NCI-H1048 (cell line): ENCODE measurements around the gene NOM1.
"Not testable (repeated sequence)": the region's sequence is repeated elsewhere in the genome, so short reads cannot be mapped to it uniquely, and the experiment has no call there.

Experiments used
- DNase-seq: peaks from one replicate; lab custom pipeline; 2025; lab: John Stamatoyannopoulos, UW

NOM1 gene

DNA sequence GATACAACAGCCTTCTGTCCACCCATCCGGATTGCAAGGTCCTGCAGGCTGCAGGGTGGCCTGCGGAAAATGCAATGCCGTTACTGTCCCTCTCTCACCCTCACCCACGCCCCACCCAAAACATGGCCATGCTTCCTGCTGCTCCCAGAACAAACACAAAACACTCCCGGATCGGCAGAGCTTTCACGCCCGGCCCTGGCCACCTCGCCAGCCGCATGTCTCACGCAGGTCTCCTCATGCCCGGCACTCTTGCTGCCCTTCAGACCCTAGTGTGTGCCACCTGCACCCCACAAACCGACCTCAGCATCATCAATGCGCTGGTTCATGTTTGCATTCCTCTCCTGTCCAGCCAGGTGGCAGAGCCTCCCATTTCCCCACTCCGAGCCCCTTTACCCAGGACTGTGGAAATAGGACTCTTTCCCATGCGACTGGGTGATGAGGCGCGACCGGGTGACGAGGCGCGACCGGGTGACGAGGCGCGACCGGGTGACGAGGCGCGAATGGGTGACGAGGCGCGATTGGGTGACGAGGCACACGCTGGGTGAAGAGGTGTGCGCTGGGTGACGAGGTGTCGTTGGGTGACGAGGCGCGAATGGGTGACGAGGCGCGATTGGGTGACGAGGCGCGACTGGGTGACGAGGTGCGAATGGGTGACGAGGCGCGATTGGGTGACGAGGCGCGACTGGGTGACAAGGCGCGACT lies 8.9 kb upstream of the NOM1 start:
- no peak for DNase-seq

DNA sequence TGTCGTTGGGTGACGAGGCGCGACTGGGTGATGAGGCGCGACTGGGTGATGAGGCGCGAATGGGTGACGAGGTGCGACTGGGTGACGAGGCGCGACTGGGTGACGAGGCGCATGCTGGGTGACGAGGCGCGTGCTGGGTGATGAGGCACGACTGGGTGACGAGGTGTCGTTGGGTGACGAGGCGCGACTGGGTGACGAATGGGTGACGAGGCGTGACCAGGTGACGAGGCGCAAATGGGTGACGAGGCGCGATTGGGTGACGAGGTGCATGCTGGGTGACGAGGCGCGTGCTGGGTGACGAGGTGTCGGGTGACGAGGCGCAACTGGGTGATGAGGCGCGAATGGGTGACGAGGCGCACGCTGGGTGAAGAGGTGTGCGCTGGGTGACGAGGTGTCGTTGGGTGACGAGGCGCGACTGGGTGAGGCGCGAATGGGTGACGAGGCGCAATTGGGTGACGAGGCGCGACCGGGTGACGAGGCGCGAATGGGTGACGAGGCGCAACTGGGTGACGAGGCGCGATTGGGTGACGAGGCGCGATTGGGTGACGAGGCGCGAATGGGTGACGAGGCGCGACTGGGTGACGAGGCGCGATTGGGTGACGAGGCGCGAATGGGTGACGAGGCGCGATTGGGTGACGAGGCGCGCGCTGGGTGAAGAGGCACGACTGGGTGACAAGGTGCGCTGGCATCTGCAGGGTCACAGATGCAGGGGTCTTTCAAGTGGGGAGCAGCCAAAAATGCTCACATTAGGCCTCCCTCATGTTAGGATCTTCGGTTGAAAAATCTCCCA lies 7.9 kb upstream of the NOM1 start:
- no peak for DNase-seq

DNA sequence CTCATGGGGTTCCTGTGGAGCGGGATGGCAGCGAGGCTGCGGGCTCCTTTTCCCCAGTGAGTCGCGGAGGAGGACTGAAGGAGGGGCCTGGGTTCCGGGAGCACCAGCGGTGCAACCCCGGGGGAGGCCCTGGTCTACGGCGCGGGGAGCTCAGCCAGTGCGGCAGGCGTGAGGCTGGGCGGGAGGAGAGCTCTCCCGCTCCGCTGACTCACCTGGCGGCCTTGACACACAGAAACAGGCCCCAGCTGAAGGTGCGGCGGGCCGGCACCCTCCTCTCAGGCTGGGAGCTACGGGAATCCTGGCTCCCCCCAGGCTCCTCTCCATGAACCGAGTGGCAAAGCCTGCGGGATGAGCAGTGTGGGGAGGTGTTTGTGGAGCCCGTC lies 6.8 kb upstream of the NOM1 start:
- no peak for DNase-seq

DNA sequence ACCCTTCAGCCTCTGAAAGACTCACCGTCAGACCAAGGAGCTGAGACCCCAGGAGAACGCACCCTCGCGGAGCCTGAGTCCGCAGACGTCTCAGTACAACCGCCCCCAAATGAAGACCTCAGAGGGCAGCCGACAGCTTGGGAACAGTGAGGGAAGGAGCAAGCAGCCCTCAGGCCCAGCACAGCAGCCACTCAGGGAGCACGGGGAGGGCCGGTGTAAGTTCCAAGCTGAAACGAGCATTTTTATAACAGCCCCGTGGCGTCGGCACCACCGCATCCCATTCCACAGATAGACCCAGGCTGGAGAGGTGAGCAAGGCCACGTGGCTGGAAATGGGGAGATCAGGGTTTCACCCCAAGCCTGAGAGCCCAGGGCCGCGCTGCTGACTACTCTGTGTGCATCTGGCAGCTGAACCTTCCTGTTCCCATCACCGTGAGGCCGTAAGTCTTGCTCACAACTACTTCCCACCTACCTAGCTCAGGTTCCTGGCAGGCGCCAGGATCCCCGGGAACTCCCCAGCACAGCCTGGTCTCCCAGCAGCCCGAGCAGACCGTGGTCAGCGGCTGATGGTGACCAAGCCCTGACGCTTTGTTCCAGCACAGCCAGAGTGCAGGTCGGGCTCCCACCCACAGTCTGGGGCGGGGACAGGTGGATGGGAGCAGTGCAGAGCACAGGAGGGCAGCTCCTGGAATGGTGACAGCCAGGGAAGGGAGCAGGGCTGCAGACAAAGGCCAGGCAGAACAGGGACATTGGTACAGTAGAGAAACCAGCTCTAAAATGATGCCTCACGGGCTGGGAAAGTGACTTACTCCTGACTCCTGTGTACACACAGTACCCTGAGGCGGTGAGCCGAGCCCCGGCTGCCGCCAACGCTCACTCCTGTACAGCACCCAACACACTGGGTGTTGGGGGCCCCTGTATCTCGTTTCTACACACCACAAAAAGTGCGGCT lies 6.1 kb upstream of the NOM1 start:
- no peak for DNase-seq

DNA sequence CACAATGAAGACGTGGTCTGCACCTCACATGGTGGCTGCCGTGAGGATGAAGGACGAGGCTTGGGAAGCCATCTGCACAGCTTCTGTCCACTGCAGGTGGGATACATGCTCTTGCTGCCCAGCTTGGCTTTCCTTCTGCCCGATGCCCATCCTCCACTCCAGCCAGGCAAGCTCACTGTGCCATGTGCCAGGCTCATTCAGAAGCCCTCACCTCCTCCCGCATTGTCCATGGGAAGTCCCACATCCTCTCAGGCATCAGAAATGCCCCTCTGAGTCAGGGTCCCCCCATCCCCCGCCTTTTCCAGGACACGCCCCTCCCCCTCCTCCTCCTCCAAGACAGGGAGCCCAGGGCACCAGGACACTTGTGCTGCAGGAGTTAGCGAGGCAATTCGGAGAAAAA lies 4.6 kb upstream of the NOM1 start:
- no peak for DNase-seq

DNA sequence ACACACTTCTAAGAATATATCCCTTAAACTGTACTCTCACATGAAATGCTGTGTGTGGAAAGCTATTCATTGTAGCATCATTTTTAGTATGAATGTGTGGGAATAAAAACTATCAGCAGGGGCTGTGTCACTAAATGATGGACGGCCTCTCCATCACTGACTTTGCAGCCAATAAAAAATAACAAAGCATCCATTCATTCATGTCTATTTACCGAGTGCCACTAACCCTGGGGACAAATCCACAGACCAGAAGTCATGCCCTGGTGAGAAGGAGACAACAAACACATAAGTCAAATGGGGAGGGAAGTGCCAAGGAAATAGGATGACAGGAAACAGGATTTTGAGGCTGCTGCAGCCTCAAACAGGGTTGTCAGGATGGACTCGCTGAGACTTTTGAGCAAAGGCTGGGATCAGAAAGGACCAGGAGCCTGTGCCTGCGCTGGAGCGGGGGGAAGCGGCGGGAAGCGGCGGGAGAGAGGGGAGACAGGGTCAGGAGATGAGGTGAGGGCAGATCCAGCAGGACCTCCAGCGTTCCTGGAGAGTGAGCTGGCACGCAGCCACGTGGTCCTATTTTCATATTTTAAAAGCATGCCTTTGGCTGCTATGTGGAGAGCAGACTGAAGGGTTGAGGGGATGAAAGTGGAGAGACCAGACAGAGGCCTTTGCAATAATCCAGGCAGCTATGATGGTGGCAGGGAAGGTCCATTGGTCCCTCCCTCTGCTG lies 2.2 kb upstream of the NOM1 start:
- DNase-seq = no peak

DNA sequence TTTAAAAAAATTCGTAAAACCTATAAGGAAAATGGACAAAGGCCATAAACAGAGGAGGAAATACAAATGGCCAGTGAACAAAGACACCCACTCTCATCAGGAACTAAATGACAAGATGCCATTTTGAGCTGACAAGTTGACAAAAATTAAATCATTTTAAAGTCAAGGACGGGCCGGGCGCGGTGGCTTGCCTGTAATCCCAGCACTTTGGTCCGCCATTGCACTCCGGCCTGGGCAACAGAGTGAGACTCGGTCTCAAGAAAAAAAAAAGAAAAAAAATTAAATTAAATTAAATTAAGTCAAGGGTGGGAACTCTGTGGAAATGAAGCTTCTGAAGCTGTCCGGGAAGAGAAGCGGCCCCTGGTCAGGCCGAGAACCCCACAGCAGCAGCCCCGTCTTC lies 1.2 kb upstream of the NOM1 start:
- no peak for DNase-seq

DNA sequence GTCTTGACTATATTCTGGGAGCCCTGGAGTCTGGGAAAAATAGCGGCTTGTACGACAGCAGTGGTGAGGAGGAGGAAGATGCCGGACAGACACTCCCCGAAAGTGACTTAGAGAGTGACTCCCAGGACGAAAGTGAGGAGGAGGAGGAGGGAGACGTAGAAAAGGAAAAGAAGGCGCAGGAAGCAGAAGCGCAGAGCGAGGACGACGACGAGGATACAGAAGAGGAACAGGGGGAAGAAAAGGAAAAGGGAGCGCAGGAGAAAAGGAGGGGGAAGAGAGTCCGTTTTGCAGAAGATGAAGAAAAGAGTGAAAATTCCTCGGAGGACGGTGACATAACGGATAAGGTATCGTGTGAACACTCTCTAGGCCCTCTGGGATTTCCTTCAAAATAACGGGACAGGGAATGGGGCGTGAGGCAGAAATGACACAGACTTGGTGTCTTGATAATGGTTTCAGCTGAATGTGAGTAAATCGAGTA lies 908 bp downstream of the NOM1 start:
- no peak for DNase-seq

DNA sequence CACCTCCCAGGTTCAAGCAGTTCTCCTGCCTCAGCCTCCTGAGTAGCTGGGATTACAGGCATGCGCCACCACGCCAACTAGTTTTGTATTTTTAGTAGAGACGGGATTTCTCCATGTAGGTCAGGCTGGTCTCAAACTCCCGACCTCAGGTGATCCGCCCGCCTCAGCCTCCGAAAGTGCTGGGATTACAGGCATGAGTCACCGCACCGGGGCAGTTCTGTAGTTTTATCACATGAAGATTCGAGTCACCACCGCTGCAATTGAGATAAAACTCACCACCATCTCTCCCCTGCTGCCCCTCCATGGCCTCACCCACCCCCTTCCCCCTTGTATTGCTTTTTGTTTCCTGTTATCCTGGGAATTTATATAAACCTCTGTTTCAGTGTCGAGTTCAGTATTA lies 3.7 kb downstream of the NOM1 start:
- not testable (repeated sequence) for DNase-seq

DNA sequence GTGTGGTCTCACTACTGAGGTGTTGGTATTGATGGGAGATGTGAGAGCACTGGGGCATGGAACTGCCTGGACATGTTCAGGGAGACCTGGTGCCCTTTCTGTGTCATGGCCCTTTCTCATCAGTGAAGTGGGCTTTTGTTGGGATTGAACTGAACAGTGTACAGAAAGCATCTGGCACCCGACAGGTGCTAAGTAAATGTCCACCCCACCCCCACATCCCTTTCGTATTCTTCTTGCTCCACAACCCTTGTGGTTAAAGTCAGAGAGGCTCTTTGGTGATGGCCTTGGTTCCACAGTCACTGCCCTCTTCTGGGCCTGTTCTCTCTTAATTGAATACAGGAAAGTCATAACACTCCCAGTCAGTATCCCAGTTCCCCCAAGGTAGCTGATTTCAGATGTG lies 5.4 kb downstream of the NOM1 start:
- no peak for DNase-seq

DNA sequence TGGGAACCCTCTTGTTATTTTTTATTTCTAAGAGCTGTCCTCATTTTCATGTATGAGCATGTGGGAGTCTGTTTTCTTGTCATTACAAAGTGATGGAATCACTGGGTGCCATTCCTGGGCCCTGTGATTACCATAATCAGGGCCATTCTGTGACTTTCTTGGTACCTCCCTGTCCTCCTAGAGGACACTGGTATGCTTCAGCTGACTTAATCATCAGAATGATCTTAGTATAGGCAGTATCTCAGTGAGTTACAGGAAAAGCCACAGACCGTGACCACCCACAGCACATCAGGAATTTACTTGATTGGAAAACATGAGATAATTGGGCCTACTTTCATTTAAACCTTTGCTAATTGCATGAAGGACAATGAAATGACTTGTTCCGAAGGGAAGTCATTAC lies 7.2 kb downstream of the NOM1 start:
- no peak for DNase-seq

DNA sequence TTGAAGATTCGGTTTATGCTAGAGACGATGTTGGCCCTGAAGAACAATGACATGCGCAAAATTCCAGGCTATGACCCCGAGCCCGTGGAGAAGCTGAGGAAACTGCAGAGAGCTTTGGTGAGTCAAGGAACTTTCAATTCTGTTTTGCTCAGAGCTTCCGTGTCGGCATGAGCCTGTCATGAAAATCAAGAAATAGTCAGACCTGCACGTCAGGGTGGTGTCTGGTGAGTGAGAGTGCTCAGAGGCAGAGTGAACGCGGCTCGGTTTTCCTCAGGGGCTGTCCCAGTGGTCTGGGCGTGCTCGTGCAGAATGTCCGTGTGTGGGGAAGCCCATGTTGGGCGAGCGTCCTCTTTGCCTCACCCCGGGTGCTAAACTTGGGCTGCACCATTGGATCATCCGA lies 12.6 kb downstream of the NOM1 start:
- no peak for DNase-seq

DNA sequence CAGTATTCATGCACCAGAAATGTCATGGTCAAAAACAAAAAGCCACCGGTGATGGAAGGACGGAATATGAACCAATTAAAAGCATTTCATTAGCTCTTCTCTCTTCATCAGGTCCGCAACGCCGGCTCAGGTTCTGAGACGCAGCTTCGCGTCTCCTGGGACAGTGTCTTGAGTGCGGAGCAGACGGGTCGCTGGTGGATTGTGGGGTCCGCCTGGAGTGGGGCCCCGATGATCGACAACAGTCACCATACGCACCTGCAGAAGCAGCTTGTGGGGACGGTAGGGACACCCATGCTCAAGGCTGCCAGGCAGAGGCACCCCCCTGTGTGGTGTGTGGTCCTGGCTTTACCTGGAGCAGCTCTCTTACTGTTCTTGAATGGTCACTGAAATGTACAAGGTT lies 13.4 kb downstream of the NOM1 start:
- no peak for DNase-seq

DNA sequence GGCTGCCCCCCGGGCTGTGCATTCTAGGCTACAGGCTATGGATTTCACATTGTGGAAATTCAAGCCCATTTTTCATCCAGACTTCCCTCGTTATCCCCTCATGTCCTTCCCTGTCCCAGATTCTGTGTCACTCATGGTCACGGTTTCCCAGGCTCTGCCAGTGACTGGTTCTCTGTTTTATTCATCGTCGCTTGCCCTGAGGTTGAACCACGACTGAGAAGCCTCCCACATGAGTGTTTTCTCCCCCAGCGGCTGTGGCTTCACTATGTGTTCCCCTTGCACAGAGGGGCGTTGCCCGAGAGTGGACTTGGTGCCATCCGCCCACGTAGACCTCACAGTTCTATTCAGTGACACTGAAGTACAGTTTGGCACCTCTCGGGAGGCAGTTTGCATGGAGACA lies 14.0 kb downstream of the NOM1 start:
- DNase-seq = no peak

DNA sequence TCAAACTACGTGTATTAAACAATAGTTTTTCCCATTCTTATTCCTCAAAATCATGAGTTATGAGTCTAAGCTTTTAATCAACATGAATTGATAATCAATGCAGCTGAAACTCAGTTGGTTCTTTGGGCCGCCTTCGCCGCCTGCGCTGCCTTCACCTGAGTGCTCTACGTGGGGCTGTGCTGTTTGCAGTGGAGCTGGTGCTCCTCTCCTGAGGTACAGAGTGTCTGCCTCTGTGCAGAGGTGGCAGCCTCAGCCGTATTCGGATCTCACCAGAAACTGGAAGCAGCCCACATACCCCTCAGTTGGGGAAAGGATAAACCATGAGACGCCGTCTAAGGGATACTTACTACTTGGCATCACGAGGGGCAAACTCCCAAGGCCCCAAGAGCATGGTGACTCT lies 15.5 kb downstream of the NOM1 start:
- DNase-seq = no peak

DNA sequence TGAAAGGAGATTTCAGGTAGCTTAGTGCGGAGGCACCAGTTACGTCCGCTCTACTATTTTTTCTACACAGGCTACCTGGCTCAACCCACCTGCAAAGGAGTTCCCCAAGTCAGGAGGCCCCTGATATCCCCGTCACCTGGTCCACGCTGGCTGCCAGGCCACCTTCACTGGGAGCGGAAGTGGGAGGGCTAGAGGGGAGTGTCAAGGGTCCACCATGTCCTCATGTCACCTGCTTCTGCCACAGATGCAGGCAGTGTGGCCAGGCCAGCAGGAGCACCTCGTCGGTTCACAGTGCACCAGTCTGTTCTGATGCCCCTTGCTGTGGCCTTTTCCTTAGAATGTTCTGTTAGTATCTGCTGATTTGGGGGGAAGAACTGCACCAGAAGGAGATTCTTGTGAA lies 16.9 kb downstream of the NOM1 start:
- DNase-seq = no peak

DNA sequence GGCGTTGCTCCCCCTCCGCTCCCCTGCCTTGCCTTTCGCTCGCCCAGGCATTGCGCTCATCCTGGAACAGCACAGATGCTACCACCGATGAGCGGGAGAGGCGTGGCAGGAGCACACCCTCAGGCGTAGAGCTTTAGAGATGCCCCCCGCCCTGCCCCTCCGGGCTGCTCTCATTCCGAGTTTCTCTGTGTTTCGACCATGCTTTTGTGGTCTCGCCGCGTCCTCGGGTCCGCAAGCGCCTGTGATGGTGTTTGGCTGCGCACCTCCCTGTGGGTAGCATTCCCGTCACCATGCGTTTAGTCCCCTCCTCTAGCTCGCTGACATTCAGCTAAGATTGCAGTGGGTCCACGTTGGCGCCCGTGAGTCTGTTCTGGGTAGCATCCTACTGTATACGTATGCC lies 18.7 kb downstream of the NOM1 start:
- no peak for DNase-seq

DNA sequence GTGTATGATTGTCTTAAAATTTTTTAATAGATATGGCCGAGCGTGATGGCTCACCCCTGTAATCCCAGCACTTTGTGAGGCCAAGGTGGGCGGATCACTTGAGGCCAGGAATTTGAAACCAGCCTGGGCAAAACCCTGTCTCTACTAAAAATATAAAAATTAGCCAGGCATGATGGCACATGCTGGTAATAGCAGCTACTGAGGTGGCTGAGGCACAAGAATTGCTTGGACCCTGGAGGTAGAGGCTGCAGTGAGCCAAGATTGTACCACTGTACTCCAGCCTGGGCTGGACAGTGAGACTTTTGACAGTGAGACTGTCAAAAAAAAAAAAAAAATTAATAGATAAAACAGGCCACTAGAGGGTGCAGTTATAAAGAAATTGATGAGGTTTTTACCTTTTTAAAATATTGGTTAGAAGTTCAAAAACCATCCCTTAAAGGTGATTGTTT lies 20.5 kb downstream of the NOM1 start:
- DNase-seq = no peak

DNA sequence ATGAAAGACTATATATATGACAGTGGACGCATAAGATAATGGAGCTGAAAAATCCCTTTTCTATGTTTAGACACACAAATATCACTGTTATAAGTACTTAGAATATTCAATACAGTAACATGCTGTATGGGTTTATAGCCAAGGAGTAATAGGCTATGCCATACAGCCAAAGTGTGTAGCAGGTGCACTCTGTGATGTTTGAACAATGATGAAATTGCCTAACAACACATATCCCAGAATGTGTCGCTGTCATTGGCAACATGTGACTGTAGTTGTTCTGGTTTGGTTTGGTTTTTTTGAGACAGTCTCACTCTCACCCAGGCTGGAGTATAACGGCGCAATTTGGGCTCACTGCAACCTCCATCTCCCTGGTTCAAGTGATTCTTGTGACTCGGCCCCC lies 26.1 kb downstream of the NOM1 start:
- DNase-seq = no peak

DNA sequence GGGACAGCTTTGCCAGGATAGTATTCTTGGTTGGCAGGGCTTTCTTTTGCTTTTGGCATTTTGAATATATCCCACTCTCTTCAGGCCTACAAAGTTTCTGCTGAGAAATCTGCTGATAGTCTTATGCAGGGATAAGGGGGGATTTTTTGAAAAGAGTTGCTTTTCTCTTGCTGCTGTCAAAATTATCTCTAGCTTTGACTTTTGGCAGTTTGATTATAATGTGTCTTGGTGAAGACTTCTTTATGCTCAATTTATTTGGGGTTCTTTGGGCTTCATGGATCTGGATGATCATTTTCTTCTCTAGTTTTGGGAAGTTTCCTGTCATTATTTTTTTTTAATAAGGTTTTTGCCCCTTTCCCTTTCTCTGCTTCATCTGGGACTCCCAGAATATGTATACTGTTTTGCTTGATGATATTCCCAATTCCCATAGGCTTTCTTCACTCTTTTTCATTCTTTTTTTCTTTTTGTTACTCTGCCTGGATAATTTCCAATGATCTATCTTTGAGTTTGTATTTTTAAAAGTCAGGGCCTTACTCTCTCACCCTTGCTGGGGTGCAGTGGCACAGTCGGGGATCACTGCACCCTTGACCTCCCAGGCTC lies 29.6 kb downstream of the NOM1 start:
- DNase-seq = no peak

DNA sequence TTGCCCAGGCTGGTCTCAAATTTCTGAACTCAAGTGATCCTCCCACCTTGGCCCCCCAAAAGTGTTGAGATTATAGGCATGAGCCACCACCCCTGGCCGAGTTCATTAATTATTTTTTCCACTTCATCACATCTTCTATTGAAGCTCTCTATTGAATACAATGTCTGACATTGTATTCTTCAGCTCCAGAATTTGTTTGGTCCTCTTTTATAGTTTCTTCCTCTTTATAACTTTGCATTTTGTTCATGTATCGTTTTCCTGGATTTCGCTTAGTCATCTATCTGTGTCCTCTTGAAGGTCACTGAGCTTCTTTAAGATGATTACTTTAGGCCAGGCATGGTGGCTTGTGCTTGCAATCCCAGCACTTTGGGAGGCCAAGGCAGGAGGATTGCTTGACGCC lies 30.2 kb downstream of the NOM1 start:
- DNase-seq = no peak
